ENCODE results near the gene ELMOD2.

ELMOD2 gene

DNA sequence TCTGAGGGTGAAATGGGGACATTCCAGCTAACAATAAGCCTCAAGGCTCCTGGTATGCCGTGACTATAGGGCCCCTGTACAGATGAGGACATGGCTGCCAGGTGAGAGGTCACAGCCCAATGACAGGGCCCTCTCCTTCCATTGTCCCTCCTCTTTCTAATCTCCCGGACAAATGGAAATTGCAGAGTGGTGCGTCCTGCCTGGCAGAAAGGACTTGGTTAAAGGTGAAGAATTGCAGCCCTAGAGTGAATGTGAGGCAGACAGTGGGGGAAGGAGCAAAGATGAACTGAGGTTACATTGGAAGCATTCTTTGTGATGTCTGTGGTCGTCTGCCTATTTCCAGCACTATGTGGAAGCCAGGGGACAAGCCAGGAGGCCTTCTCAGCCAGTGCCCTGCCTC is 51.5 kb downstream of the ELMOD2 start:
- no peak for DNase-seq (ENCODE audit: extremely low spot score)
- CTCF ChIA-PET, result no interaction called here
- POLR2A ChIA-PET, result no interaction called here
- TF ChIP-seq, protein P1, sequence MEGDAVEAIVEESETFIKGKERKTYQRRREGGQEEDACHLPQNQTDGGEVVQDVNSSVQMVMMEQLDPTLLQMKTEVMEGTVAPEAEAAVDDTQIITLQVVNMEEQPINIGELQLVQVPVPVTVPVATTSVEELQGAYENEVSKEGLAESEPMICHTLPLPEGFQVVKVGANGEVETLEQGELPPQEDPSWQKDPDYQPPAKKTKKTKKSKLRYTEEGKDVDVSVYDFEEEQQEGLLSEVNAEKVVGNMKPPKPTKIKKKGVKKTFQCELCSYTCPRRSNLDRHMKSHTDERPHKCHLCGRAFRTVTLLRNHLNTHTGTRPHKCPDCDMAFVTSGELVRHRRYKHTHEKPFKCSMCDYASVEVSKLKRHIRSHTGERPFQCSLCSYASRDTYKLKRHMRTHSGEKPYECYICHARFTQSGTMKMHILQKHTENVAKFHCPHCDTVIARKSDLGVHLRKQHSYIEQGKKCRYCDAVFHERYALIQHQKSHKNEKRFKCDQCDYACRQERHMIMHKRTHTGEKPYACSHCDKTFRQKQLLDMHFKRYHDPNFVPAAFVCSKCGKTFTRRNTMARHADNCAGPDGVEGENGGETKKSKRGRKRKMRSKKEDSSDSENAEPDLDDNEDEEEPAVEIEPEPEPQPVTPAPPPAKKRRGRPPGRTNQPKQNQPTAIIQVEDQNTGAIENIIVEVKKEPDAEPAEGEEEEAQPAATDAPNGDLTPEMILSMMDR (IDR thresholded peaks at IDR 0.05; ENCODE audit: control extremely low read depth, extremely low read depth, low read depth, missing control alignments), result no peak

DNA sequence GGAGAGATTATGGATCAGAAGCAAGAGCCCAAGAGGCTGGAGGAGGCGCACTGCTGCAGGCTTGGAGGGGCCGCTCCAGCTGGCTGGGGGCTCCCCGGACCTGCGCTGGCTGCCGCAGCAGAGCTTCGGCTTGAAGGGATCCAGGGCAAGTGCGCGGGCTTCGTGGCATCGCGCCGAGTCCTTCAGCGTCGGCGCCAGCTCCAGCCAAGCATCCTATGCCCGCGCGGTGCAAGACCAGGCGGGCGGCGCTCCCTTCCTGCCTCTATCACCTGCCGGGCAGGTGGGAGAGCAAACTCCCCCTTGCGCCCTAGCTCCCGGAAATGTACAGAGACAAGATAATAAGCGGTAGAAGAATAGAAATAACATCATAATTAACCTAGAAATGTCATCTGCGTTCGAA is 55.3 kb downstream of the ELMOD2 start:
- TF ChIP-seq, protein P1 (IDR thresholded peaks at IDR 0.05; ENCODE audit: control extremely low read depth, extremely low read depth, low read depth, missing control alignments), result no peak
- ChIA-PET CTCF (interaction anchor here (0.7 to 1.6 kb wide), 2 partner anchors 9 to 15 kb away, joined by 3 read pairs; no protein-coding TSS in a partner anchor), POLR2A (no interaction called here)
- no peak for DNase-seq (ENCODE audit: extremely low spot score)

DNA sequence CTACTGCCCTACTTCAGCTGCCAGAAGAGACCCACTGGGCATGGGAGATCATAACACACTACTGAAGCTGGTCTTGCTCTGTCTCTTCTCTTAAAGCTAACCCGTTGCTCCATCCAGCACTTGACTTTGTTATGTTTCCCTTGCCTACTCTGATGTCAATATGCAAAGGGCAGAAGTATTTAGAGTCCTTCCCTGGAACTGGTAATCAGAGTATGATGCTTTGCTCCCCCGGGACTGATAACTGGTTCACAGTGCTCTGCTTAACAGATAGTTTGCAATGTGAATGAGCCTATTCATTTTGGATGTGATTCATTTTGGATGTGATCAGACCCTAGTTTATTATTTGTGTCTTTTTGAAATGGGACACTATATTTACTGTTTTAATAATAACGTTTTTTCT is 57.1 kb downstream of the ELMOD2 start:
- DNase-seq (ENCODE audit: extremely low spot score), result no peak
- TF ChIP-seq, protein P1 (IDR thresholded peaks at IDR 0.05; ENCODE audit: control extremely low read depth, extremely low read depth, low read depth, missing control alignments), result no peak
- ChIA-PET POLR2A (no interaction called here), CTCF (interaction anchor here (1.4 to 1.6 kb wide), 2 partner anchors 19 to 22 kb away, joined by 3 to 5 read pairs; no protein-coding TSS in a partner anchor)

DNA sequence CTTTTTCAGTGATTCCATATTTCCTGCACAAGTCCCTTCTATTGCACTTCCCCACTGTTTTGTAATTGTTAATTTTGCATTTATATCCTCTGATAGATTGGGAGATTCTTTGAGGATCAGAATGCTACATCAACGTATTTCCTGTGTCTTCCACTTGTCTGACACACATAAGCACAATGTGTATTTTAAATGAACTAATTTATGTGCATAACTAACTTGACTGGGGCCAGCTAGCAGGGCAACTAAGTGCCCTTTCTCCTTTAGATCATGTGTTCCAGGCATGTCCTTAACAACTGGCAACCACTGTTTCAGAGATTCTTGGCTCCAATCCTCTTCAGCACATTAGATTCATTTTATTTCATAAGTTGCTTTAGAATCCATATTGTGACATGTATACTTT is 60.5 kb downstream of the ELMOD2 start:
- DNase-seq (ENCODE audit: extremely low spot score), result no peak
- TF ChIP-seq, protein P1 (IDR thresholded peaks at IDR 0.05; ENCODE audit: control extremely low read depth, extremely low read depth, low read depth, missing control alignments), result no peak
- ChIA-PET CTCF (interaction anchor here (0.8 to 1.3 kb wide), 3 partner anchors 13 to 224 kb away, joined by 3 read pairs; no protein-coding TSS in a partner anchor), POLR2A (no interaction called here)

DNA sequence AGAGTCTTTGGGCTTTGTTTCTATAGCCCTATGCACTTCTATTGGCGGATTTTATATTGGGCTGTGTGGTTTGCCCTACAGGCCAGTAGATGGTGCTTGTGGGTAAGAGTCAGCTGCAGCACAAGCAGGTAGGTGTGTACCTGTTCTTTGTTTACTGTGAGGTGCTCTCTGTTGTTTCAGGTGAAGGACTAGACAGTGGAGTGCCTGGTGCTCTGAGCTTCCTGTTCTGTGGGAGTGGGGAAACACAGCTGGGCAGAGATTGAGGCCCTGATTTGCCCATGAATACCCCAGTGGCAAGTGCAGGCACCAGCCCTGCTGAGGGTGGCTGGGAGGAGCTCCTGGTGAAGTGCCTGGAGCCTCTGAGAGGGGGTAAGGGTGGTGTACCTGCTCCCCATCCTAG is 71.1 kb downstream of the ELMOD2 start:
- TF ChIP-seq, protein P1 (IDR thresholded peaks at IDR 0.05; ENCODE audit: control extremely low read depth, extremely low read depth, low read depth, missing control alignments), result no peak
- ChIA-PET POLR2A (no interaction called here), CTCF (interaction anchor here (1.0 kb wide), 1 partner anchor 14 kb away, joined by 3 read pairs; no protein-coding TSS in a partner anchor)
- DNase-seq (ENCODE audit: extremely low spot score), result peak; percentile 34

DNA sequence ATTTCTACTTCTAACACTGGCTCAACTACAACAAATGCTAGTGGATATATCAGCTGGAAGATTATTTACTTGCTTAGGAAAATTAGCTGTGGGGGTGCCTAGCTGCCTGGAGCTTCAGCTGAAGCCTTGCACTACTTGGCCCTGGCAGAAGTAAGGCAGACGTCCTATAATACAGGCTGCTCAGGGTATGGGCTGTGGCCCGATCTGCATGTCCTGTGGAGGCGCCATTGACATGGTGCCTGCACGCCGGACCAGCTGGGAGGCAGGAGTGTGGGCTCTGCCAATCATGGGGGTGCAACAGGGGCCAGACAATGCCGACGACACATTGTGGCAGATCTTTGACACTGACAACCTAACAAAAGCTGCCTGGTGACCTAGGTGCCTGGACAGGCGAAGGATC is 76.4 kb downstream of the ELMOD2 start:
- POLR2A ChIA-PET, result no interaction called here
- TF ChIP-seq, protein P1 (IDR thresholded peaks at IDR 0.05; ENCODE audit: control extremely low read depth, extremely low read depth, low read depth, missing control alignments), result no peak
- DNase-seq (ENCODE audit: extremely low spot score), result no peak
- CTCF ChIA-PET, result interaction anchor here (1.4 to 2.6 kb wide), 5 partner anchors 9 to 251 kb away, joined by 3 to 19 read pairs (median 5); partner anchors contain the start of gene ELMOD2

Measured in GM10248 (cell line).